Fibroblast of the aortic adventitia (primary cell): ENCODE measurements around the gene LGALS1. TPM values are rescaled to one million over a fixed set of nuclear protein-coding genes. Genes with fewer than 3 reads are reported as not detected.

Source experiments
- DNase-seq: peaks from one replicate; pipeline ENCODE4 v3.0.0-alpha.2; 2010; ENCODE audit warnings: low read depth
- H3K4me3 ChIP-seq: 2 replicates; pipeline ENCODE4 v1.5.1; 2011; ENCODE audit warnings: low read depth, mild to moderate bottlenecking, control low read depth, low read length, moderate library complexity
- total RNA-seq: library from RNA; depleted of rRNA; stranded (reverse); fragments of >200 nt; gene quantifications from 2 replicates; pipeline ENCODE4 v1.2.3, GENCODE V29; 2012; ENCODE audit warnings: low replicate concordance
- TF ChIP-seq, protein P1 (sequence below): IDR thresholded peaks from 2 replicates; pipeline ENCODE4 v1.5.1; 2011; ENCODE audit warnings: mild to moderate bottlenecking, low read length, control low read depth, inconsistent platforms; ENCODE audit not compliant: insufficient read depth

The LGALS1 gene
- total RNA-seq, 1 donor = 3,846 TPM

DNA sequence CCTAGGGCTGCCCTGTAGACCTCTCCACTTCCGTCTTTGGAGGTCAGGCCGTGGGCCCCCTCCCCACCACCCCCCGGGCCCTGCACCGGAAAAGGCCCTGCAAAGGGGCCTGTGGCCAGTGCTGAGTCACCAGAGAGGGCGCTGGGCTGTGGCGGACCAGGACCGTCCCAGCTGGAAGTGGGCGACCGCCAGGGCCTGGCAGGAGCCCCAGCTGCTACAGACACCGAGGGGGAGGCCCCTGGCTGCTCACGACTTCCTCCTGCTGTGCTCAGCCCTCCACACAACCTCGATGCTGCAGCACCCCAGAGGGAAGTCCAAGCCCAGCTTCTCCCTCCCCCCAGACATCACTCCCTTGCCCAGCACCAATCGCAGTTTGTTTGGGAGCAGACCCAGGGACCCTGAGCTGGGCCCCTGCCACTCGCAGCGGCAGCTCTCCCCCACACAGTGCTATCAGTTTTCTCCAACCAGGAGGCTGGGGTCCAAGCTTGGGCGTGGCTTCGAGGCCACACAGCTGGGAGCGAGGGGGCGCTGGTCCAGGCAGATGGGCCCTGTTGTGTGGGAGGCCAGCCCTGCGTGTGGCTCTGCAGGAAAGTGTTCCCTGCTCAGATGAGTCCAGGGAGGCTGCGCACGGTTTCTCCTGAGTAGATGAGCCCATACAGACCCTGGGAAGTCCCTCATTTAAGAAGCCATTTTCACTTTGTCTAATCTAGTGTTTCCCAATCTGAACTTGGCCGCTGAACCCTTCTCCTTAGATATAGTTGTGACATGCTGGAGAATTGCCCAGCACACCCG lies 41.6 kb upstream of the LGALS1 start:
- TF ChIP-seq, protein P1, sequence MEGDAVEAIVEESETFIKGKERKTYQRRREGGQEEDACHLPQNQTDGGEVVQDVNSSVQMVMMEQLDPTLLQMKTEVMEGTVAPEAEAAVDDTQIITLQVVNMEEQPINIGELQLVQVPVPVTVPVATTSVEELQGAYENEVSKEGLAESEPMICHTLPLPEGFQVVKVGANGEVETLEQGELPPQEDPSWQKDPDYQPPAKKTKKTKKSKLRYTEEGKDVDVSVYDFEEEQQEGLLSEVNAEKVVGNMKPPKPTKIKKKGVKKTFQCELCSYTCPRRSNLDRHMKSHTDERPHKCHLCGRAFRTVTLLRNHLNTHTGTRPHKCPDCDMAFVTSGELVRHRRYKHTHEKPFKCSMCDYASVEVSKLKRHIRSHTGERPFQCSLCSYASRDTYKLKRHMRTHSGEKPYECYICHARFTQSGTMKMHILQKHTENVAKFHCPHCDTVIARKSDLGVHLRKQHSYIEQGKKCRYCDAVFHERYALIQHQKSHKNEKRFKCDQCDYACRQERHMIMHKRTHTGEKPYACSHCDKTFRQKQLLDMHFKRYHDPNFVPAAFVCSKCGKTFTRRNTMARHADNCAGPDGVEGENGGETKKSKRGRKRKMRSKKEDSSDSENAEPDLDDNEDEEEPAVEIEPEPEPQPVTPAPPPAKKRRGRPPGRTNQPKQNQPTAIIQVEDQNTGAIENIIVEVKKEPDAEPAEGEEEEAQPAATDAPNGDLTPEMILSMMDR = peak; percentile 36
- H3K4me3 ChIP-seq = peak overlapping the region; percentile 37
- DNase-seq = peak; percentile 91

DNA sequence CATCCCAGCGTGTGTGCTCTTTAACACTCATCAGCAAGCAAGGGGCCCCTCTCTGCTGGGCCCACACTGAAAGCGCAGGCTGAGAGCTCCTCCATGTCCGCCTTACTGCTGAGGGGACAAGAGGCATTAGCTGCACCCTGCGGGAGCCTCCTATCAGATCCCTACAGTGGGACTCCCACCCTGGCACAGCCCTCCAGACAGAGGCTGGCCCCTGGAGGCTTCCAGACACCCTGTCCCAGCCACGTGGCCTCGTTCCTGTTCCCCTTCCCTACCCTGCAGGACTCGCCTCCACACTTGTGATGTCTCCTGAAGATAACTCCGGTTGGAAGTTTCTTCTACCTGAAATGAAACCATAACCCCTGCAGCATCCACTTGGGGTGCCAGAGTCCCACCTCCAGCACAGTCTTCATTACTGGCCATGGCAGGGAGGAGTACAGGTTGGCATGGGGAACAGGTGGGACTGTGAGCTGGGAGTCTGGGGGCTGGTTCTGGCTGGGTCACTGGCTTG lies 41.0 kb upstream of the LGALS1 start:
- H3K4me3 ChIP-seq = peak overlapping the region; percentile 25
- TF ChIP-seq, protein P1 = peak; percentile 14
- peak; percentile 11 for DNase-seq

DNA sequence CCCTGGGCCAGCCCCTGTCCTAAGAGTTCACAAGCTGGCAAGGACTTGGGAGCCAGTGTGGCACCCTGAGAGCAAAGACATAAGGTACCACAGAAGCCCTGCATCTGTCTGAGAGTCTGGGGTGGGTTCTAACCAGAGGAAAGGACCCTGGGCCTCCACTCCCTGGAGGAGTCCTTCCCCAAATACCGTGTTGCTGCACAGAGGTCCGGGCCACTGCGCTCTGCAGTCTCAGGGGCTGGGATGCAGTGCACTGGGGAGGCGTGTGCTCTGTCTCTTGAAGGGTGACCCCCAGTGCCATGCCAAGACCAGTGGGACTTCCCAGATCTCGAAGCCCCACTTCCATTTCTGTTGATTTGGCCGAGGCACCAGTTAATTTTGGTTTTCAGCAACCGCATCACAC lies 40.3 kb upstream of the LGALS1 start:
- TF ChIP-seq, protein P1 = no peak
- H3K4me3 ChIP-seq = no peak overlapping the region
- DNase-seq = no peak

DNA sequence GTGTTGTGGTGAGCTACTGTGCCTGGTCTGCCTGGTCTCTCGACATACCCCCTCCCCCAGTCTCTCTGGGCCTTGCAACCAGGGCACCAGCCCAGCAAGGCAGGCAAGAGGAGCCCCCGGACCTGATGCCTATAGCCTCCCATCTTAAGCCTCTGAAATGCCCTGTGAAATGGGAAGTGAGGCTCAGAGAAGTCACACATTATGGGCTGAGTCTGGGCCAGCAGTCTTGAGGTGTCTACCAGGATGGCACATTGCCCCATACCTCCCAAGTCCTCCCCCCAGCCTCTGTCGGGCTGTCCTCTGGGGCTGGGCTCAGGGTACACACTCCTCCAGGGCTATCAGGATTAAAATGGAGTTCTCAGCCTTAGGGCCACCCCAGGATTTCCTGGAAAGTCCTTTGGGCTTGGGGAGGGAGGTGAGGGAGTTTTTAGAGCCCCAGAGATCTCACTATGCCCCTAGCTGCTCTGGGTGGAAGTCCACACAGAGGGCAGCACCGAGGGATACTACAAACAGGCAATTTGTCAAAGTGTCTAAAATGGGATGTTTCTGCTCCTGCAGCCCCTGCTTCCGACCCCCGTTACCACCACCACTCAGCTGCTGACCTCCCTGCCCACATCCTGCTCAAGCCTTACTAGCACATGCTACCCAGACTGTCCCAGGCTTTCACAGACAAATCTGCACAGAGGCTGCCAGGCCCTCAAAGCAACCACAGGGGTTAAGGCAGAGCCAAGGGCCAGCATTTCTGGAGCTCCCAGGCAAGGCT lies 39.1 kb upstream of the LGALS1 start:
- TF ChIP-seq, protein P1 = peak; percentile 44
- DNase-seq = peak; percentile 58
- H3K4me3 ChIP-seq = no peak overlapping the region

DNA sequence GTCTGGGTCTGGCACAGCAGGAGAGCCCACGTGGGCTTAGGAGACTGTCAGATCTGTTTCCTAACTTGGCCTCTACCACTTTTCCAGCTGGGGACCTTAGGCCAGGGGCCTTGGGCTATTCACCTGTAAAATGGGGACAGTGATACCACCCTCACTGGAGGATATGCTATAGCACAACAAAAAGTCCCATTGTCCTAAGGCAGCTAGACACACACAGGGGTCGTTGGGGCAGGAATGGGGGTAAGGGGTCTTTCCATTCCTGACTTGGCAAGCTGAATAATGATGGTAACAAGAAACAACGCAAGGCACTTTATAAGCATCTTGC lies 38.5 kb upstream of the LGALS1 start:
- DNase-seq = no peak
- TF ChIP-seq, protein P1 = no peak
- H3K4me3 ChIP-seq = no peak overlapping the region

DNA sequence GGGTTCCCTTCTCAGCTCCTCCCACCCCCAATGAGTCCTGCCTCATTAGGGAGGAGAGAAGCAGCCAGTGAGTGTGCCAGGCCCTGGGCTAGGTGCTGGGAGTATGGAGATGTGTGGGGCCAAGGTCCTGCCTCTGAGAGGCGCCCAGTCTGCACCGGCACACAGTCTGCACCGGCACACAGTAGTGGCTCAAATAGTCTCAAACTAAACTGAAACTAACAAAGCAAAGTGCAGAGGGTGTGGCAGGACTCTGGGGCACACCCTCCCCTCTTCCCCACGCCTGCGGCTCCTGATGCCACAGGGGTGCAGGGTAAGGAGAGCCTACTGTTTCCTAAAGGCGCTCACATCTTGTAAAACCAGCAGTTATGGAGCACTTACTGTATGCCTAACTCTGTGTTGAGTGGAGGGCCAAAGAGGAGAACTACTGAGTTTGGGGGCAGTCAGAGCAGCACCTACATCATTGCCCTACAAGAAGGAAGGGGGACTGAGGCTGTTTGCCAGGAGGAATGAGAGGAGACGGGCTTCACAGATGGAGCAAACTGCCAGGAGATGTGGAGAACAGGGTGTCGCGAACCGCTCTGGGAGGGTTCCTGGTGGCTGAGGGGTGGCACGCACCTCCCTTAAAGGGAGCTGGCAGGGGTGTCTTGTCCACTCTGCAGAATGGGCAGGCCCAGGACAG lies 36.9 kb upstream of the LGALS1 start:
- peak overlapping the region; percentile 5 for H3K4me3 ChIP-seq
- TF ChIP-seq, protein P1 = no peak

More for the DNA sequence above, 36.9 kb upstream of the LGALS1 start:
- no peak for DNase-seq
